Testis (tissue), 3 donors: ENCODE measurements around the gene CMTM5. TPM values are rescaled to one million over a fixed set of nuclear protein-coding genes. Genes with fewer than 3 reads are reported as not detected.

ENCODE experiments used
- DNase-seq: peaks from one replicate; pipeline ENCODE4 v3.0.0-alpha.2; 2019
- H3K27ac ChIP-seq, 2 donors: fragments of 200-600 bp; sonication (generic); one replicate each; pipeline ENCODE4 v1.5.1; 2019
- H3K27me3 ChIP-seq: fragments of 200-600 bp; sonication (generic); one replicate; pipeline ENCODE4 v1.5.1; 2019
- H3K36me3 ChIP-seq: fragments of 200-600 bp; sonication (generic); one replicate; pipeline ENCODE4 v1.5.1; 2017; ENCODE audit warnings: low read depth; ENCODE audit errors: missing control alignments
- H3K4me1 ChIP-seq: fragments of 200-600 bp; sonication (generic); one replicate; pipeline ENCODE4 v1.5.1; 2019
- H3K4me3 ChIP-seq, 2 donors: fragments of 200-600 bp; sonication (generic); one replicate each; pipeline ENCODE4 v1.5.1; 2017 to 2019
- H3K9me3 ChIP-seq: fragments of 200-600 bp; sonication (generic); one replicate; pipeline ENCODE4 v1.5.1; 2017
- CTCF ChIP-seq, 3 experiments: fragments of 450-650 bp in 2 of 3; fragments of 200-600 bp in 1 of 3; sonication (generic) in 1 of 3; IDR thresholded peaks; one replicate each; pipeline ENCODE4 v1.5.1; 2016 to 2019; ENCODE audit warnings: antibody characterized with exemption in 3 of 3, mild to moderate bottlenecking in 2 of 3, moderate library complexity in 1 of 3
- POLR2A ChIP-seq: fragments of 450-650 bp; IDR thresholded peaks from one replicate; pipeline ENCODE4 v1.6.1; 2017; ENCODE audit warnings: antibody characterized with exemption, mild to moderate bottlenecking, moderate library complexity
- WGBS, 2 donors: methylation state at CpG; one replicate each; pipeline ENCODE4 v1.1.5; 2018; 5-methylcytosine and 5-hydroxymethylcytosine counted together
- intact Hi-C: fragments of 100-400 bp; cut with DNase I; formaldehyde crosslinking; loops from one replicate; pipeline ENCODE4 v1.15.1; 2023; ENCODE audit warnings: low total_unique reads
- polyA plus RNA-seq: library from polyadenylated mRNA; stranded (reverse); fragments of 350-450 nt; fragmentation: Illumina TruSeq; extraction: RNeasy Lipid Tissue Mini Kit (QIAGEN cat#74804); gene quantifications from one replicate; pipeline ENCODE4 v1.2.3, GENCODE V29; 2014; ENCODE audit warnings: low read depth, low replicate concordance; ENCODE audit not compliant: insufficient read depth
- total RNA-seq, 2 donors: library from RNA; depleted of rRNA; stranded (reverse); fragments of >200 nt; gene quantifications; one replicate each; pipeline ENCODE4 v1.2.3, GENCODE V29; 2016

Gene CMTM5
- total and polyA plus RNA-seq, 3 donors from 2014 or later, result 0.55 to 0.84 (median 0.81) TPM

- H3K27ac ChIP-seq, result no peak overlapping the region
- no peaks in the 10 kb centered on the region for H3K27me3 ChIP-seq
- intact Hi-C loops, result no loop called here
- 67 to 82% methylated on average over 3 of the region's 3 CpGs for WGBS, 2 donors
- H3K4me3 ChIP-seq, result no peak overlapping the region
- H3K9me3 ChIP-seq, result no peaks in the 10 kb centered on the region
- DNase-seq, result no peak
- no peak for TF ChIP-seq POLR2A
- TF ChIP-seq CTCF (IDR thresholded peaks at IDR 0.05), result no peak
- H3K4me1 ChIP-seq, result no peaks in the 10 kb centered on the region
- H3K36me3 ChIP-seq, result no peaks in the 10 kb centered on the region
Observed at GRCh38 chr14:23358042-23358441, 18.8 kb upstream of the CMTM5 start.

GRCh38 chr14:23358553-23359166, 18.2 kb upstream of the CMTM5 start:
- peaks cover under 1% of the 10 kb centered on the region for H3K4me1 ChIP-seq
- TF ChIP-seq CTCF (IDR thresholded peaks at IDR 0.05) (no peak), POLR2A (no peak)
- intact Hi-C loops, result no loop called here
- no peak for DNase-seq
- H3K9me3 ChIP-seq, result no peaks in the 10 kb centered on the region
- H3K27ac ChIP-seq, result no peak overlapping the region
- H3K36me3 ChIP-seq, result no peaks in the 10 kb centered on the region
- WGBS, 2 donors, result 71 to 83% methylated on average over 12 of the region's 12 CpGs
- H3K27me3 ChIP-seq, result no peaks in the 10 kb centered on the region
- H3K4me3 ChIP-seq, result no peak overlapping the region

- H3K4me3 ChIP-seq, result no peak overlapping the region
- no peak overlapping the region for H3K27ac ChIP-seq
- H3K9me3 ChIP-seq, result no peaks in the 10 kb centered on the region
- H3K36me3 ChIP-seq, result no peaks in the 10 kb centered on the region
- intact Hi-C loops, result no loop called here
- H3K27me3 ChIP-seq, result no peaks in the 10 kb centered on the region
- WGBS, 2 donors, result 78% methylated on average over 11 of the region's 11 CpGs; no CpG with 5 or more reads in 1 of the 2 donors
- no peak for TF ChIP-seq CTCF (IDR thresholded peaks at IDR 0.05)
- TF ChIP-seq POLR2A, result no peak
- DNase-seq, result no peak
- H3K4me1 ChIP-seq, result peaks cover 6% of the 10 kb centered on the region
Observed at GRCh38 chr14:23359167-23359626, 17.6 kb upstream of the CMTM5 start.

GRCh38 chr14:23359722-23360447, 17.0 kb upstream of the CMTM5 start:
- no peak for DNase-seq
- Histone ChIP-seq H3K36me3 (no peaks in the 10 kb centered on the region), H3K4me3 (no peak overlapping the region), H3K27me3 (no peaks in the 10 kb centered on the region), H3K4me1 (peaks cover 7% of the 10 kb centered on the region), H3K27ac (no peak overlapping the region), H3K9me3 (no peaks in the 10 kb centered on the region)
- intact Hi-C loops, result no loop called here
- 86% methylated on average over 20 to 22 of the region's 22 CpGs for WGBS, 2 donors
- TF ChIP-seq POLR2A (no peak), CTCF (IDR thresholded peaks at IDR 0.05) (no peak)
